Mesenchymal stem cell (in vitro differentiated cells and primary cell): Measurements from ENCODE around the gene RRP1B.

ENCODE experiments used
- DNase-seq: peaks from one replicate; pipeline ENCODE4 v3.0.0-alpha.2; 2013
- H2AFZ ChIP-seq: one replicate; pipeline ENCODE4 v1.6.1; 2013; ENCODE audit warnings: low read depth, mild to moderate bottlenecking, control low read depth, inconsistent platforms, low read length, moderate library complexity
- H2AK5ac ChIP-seq: 2 replicates; pipeline ENCODE4 v1.6.1; 2013; ENCODE audit warnings: low read length, moderate library complexity, mild to moderate bottlenecking, inconsistent platforms; ENCODE audit not compliant: severe bottlenecking
- H2BK120ac ChIP-seq: one replicate; pipeline ENCODE4 v1.6.1; 2013; ENCODE audit warnings: low read depth, mild to moderate bottlenecking, inconsistent platforms, low read length, moderate library complexity
- H2BK12ac ChIP-seq, 2 experiments: one replicate each; pipeline ENCODE4 v1.6.1; 2013; ENCODE audit warnings: inconsistent platforms in 2 of 2, low read length in 2 of 2, mild to moderate bottlenecking in 2 of 2, moderate library complexity in 2 of 2, control low read depth in 1 of 2
- H2BK15ac ChIP-seq: one replicate; pipeline ENCODE4 v1.6.1; 2013; ENCODE audit warnings: mild to moderate bottlenecking, low read depth, inconsistent platforms; ENCODE audit not compliant: poor library complexity, severe bottlenecking
- H2BK5ac ChIP-seq: 2 replicates; pipeline ENCODE4 v1.6.1; 2013; ENCODE audit warnings: low read depth, mild to moderate bottlenecking, low read length, control low read depth, inconsistent platforms; ENCODE audit not compliant: poor library complexity, severe bottlenecking
- H3K14ac ChIP-seq, 2 experiments: one replicate each; pipeline ENCODE4 v1.6.1; 2013; ENCODE audit warnings: inconsistent platforms in 2 of 2, low read length in 2 of 2, control low read depth in 1 of 2, mild to moderate bottlenecking in 1 of 2, moderate library complexity in 1 of 2
- H3K18ac ChIP-seq, 2 experiments: one replicate each; pipeline ENCODE4 v1.6.1; 2013; ENCODE audit warnings: inconsistent platforms in 2 of 2, low read length in 2 of 2, control low read depth in 1 of 2, low read depth in 1 of 2, mild to moderate bottlenecking in 1 of 2
- H3K23ac ChIP-seq, 2 experiments: one replicate each; pipeline ENCODE4 v1.6.1; 2013; ENCODE audit warnings: inconsistent platforms in 2 of 2, low read length in 2 of 2, mild to moderate bottlenecking in 2 of 2, moderate library complexity in 2 of 2, control low read depth in 1 of 2
- H3K27ac ChIP-seq: 2 replicates; pipeline ENCODE4 v1.5.1; 2013; ENCODE audit warnings: mild to moderate bottlenecking, moderate library complexity, low read length, control low read depth, inconsistent platforms; ENCODE audit not compliant: poor library complexity, severe bottlenecking
- H3K27me3 ChIP-seq, 2 experiments: 2 replicates each; pipeline versions ENCODE4 v1.6.1 to v1.7.0; 2013; ENCODE audit warnings: low read length in 2 of 2, mild to moderate bottlenecking in 2 of 2, moderate library complexity in 2 of 2, control low read depth in 1 of 2, inconsistent platforms in 1 of 2; ENCODE audit not compliant: control insufficient read depth in 1 of 2, insufficient read depth in 1 of 2
- H3K36me3 ChIP-seq, 2 experiments: 2 replicates each; pipeline versions ENCODE4 v1.6.1 to v1.7.0; 2013; ENCODE audit warnings: low read length in 2 of 2, control low read depth in 1 of 2, inconsistent platforms in 1 of 2, low read depth in 1 of 2, mild to moderate bottlenecking in 1 of 2; ENCODE audit not compliant: insufficient read depth in 2 of 2, control insufficient read depth in 1 of 2
- H3K4ac ChIP-seq, 2 experiments: one replicate each; pipeline ENCODE4 v1.6.1; 2013; ENCODE audit warnings: inconsistent platforms in 2 of 2, low read length in 2 of 2, mild to moderate bottlenecking in 2 of 2, moderate library complexity in 2 of 2, control low read depth in 1 of 2, low read depth in 1 of 2
- H3K4me1 ChIP-seq: 2 replicates; pipeline ENCODE4 v1.6.1; 2013; ENCODE audit warnings: low read depth, low read length, control low read depth; ENCODE audit not compliant: control insufficient read depth, insufficient read depth
- H3K4me2 ChIP-seq: 2 replicates; pipeline ENCODE4 v1.6.1; 2013; ENCODE audit warnings: low read length, mild to moderate bottlenecking, inconsistent platforms; ENCODE audit not compliant: poor library complexity, severe bottlenecking
- H3K4me3 ChIP-seq, 2 experiments: 2 replicates each; pipeline versions ENCODE4 v1.5.1 to v1.7.0; 2013; ENCODE audit warnings: low read length in 2 of 2, mild to moderate bottlenecking in 2 of 2, control low read depth in 1 of 2, low read depth in 1 of 2; ENCODE audit not compliant: insufficient read depth in 1 of 2
- H3K79me1 ChIP-seq: replicated peaks from 2 replicates; pipeline ENCODE4 v1.6.1; 2013; ENCODE audit warnings: mild to moderate bottlenecking, control low read depth, low read length, inconsistent platforms; ENCODE audit not compliant: poor library complexity, severe bottlenecking
- H3K9ac ChIP-seq: 2 replicates; pipeline ENCODE4 v1.7.0; 2013; ENCODE audit warnings: mild to moderate bottlenecking, low read length, moderate library complexity
- H3K9me3 ChIP-seq: 2 replicates; pipeline ENCODE4 v1.7.0; 2013; ENCODE audit warnings: mild to moderate bottlenecking, low read length; ENCODE audit not compliant: control insufficient read depth
- H4K8ac ChIP-seq: one replicate; pipeline ENCODE4 v1.6.1; 2013; ENCODE audit warnings: inconsistent platforms, mild to moderate bottlenecking, low read length, moderate library complexity
- H4K91ac ChIP-seq: one replicate; pipeline ENCODE4 v1.6.1; 2013; ENCODE audit warnings: mild to moderate bottlenecking, low read length, inconsistent platforms
- WGBS: methylation state at CpG from one replicate; pipeline ENCODE4 v1.1.7; 2013; ENCODE audit warnings: mixed read lengths; 5-methylcytosine and 5-hydroxymethylcytosine counted together

The RRP1B gene

GRCh38 chr21:43718872-43719747 is 59.8 kb downstream of the RRP1B start, which contains the start of gene PDXK:
PDXK (plus strand) TSS chr21:43719129; CDS start chr21:43719295, 166 bp downstream.
- Histone ChIP-seq H3K18ac (peak within 1 kb of the TSS; percentile 90 to 98), H3K14ac (peak within 1 kb of the TSS; percentile 59 to 97), H2AK5ac (peak within 1 kb of the TSS; percentile 88), H3K36me3 (peaks cover 9 to 22% of the 10 kb centered on the region in 2 experiments), H3K4me2 (peak within 1 kb of the TSS; percentile 89), H4K91ac (peak within 1 kb of the TSS; percentile 83), H3K4me3 (peak within 1 kb of the TSS; percentile 86 to 87), H3K9me3 (no peaks in the 10 kb centered on the region), H3K27me3 (no peaks in the 10 kb centered on the region), H3K23ac (peak within 1 kb of the TSS in 1 of 2 experiments; percentile 81), H3K9ac (peak within 1 kb of the TSS; percentile 95), H4K8ac (peak within 1 kb of the TSS; percentile 76), H2AFZ (peak within 1 kb of the TSS; percentile 72), H3K4ac (peak within 1 kb of the TSS; percentile 55 to 56), H2BK120ac (peak within 1 kb of the TSS; percentile 86), H3K79me1 (peaks cover 9% of the 10 kb centered on the region), H3K27ac (no peak within 1 kb of the TSS), H2BK12ac (peak within 1 kb of the TSS in 1 of 2 experiments; percentile 73), H3K4me1 (peaks cover 37% of the 10 kb centered on the region), H2BK5ac (peak within 1 kb of the TSS; percentile 61), H2BK15ac (peak within 1 kb of the TSS; percentile 88)
- DNase-seq = peak; percentile 80
- 1% methylated on average over 88 of the region's 117 CpGs for WGBS

GRCh38 chr21:43719748-43720538 is 60.6 kb downstream of the RRP1B start:
- Histone ChIP-seq H3K36me3 (peaks cover 12 to 26% of the 10 kb centered on the region in 2 experiments), H3K4ac (peak overlapping the region; percentile 55 to 86), H3K4me1 (peaks cover 37% of the 10 kb centered on the region), H3K4me2 (peak overlapping the region; percentile 77), H3K4me3 (peak overlapping the region; percentile 86 to 87), H2AK5ac (peak overlapping the region; percentile 30), H2AFZ (peak overlapping the region; percentile 72), H2BK15ac (peak overlapping the region; percentile 84), H3K14ac (peak overlapping the region; percentile 59 to 97), H3K23ac (peak overlapping the region in 1 of 2 experiments; percentile 81), H4K91ac (peak overlapping the region; percentile 83), H2BK12ac (peak overlapping the region in 1 of 2 experiments; percentile 73), H3K27ac (no peak overlapping the region), H2BK5ac (no peak overlapping the region), H3K18ac (peak overlapping the region; percentile 90 to 98), H3K27me3 (no peaks in the 10 kb centered on the region), H3K9ac (peak overlapping the region; percentile 95), H2BK120ac (no peak overlapping the region), H3K79me1 (peaks cover 12% of the 10 kb centered on the region), H4K8ac (peak overlapping the region; percentile 76), H3K9me3 (no peaks in the 10 kb centered on the region)
- DNase-seq = peak; percentile 31
- WGBS = 16% methylated on average over 49 of the region's 49 CpGs

- H2BK120ac ChIP-seq = no peak overlapping the region
- peak overlapping the region; percentile 76 for H4K8ac ChIP-seq
- peak overlapping the region; percentile 66 for H4K91ac ChIP-seq
- peak overlapping the region; percentile 95 for H3K9ac ChIP-seq
- no peak overlapping the region for H3K27ac ChIP-seq
- peak overlapping the region in 1 of 2 experiments; percentile 86 for H3K4ac ChIP-seq
- H2BK5ac ChIP-seq = no peak overlapping the region
- peaks cover 12 to 26% of the 10 kb centered on the region in 2 experiments for H3K36me3 ChIP-seq
- no peak for DNase-seq
- no peaks in the 10 kb centered on the region for H3K9me3 ChIP-seq
- 93% methylated on average over 16 of the region's 16 CpGs for WGBS
- peak overlapping the region in 1 of 2 experiments; percentile 98 for H3K18ac ChIP-seq
- peak overlapping the region; percentile 86 to 87 for H3K4me3 ChIP-seq
- H2AK5ac ChIP-seq = peak overlapping the region; percentile 30
- peaks cover 12% of the 10 kb centered on the region for H3K79me1 ChIP-seq
- no peaks in the 10 kb centered on the region for H3K27me3 ChIP-seq
- peak overlapping the region; percentile 77 for H3K4me2 ChIP-seq
- H3K23ac ChIP-seq = peak overlapping the region in 1 of 2 experiments; percentile 81
- no peak overlapping the region for H2AFZ ChIP-seq
- peaks cover 38% of the 10 kb centered on the region for H3K4me1 ChIP-seq
- H2BK12ac ChIP-seq = peak overlapping the region in 1 of 2 experiments; percentile 73
- peak overlapping the region in 1 of 2 experiments; percentile 97 for H3K14ac ChIP-seq
- H2BK15ac ChIP-seq = no peak overlapping the region
Measured at GRCh38 chr21:43720539-43721166, 61.3 kb downstream of the RRP1B start.
